GM15510 (cell line): Measurements from ENCODE around the gene PSMC3IP.
"Not testable (repeated sequence)": the region's sequence is repeated elsewhere in the genome, so short reads cannot be mapped to it uniquely, and the experiment has no call there.

Source experiments
- POLR2A ChIP-seq: IDR thresholded peaks from 3 replicates; pipeline ENCODE4 v1.6.1; 2011; ENCODE audit warnings: borderline replicate concordance; ENCODE audit not compliant: insufficient read length; ENCODE audit errors: extremely low read depth

PSMC3IP gene

GRCh38 chr17:42553161-42553818 lies 24.2 kb downstream of the PSMC3IP start:
- no peak for TF ChIP-seq POLR2A

- TF ChIP-seq POLR2A = not testable (repeated sequence)
Observed at GRCh38 chr17:42552736-42553135, 24.8 kb downstream of the PSMC3IP start, which contains the start of gene HSD17B1. HSD17B1 (plus strand) TSS chr17:42552923; CDS start chr17:42552934, 11 bp downstream.

GRCh38 chr17:42548993-42549755 lies 28.4 kb downstream of the PSMC3IP start:
- no peak for TF ChIP-seq POLR2A

- peak; percentile 28 for TF ChIP-seq POLR2A
Observed at GRCh38 chr17:42548070-42548837, 29.3 kb downstream of the PSMC3IP start.

GRCh38 chr17:42547698-42548069 lies 29.8 kb downstream of the PSMC3IP start:
- TF ChIP-seq POLR2A = no peak

- no peak for TF ChIP-seq POLR2A
Observed at GRCh38 chr17:42547001-42547461, 30.5 kb downstream of the PSMC3IP start.

- TF ChIP-seq POLR2A = no peak
Observed at GRCh38 chr17:42544874-42545283, 32.6 kb downstream of the PSMC3IP start.

GRCh38 chr17:42543190-42544079 lies 34.1 kb downstream of the PSMC3IP start:
- TF ChIP-seq POLR2A = no peak

- TF ChIP-seq POLR2A = peak; percentile 9
Observed at GRCh38 chr17:42541041-42541833, 36.3 kb downstream of the PSMC3IP start.

GRCh38 chr17:42538482-42538881 lies 39.0 kb downstream of the PSMC3IP start:
- TF ChIP-seq POLR2A = no peak

- no peak for TF ChIP-seq POLR2A
Observed at GRCh38 chr17:42537826-42538451, 39.6 kb downstream of the PSMC3IP start.

- no peak for TF ChIP-seq POLR2A
Observed at GRCh38 chr17:42537156-42537805, 40.2 kb downstream of the PSMC3IP start.

- no peak for TF ChIP-seq POLR2A
Observed at GRCh38 chr17:42536372-42537155, 41.0 kb downstream of the PSMC3IP start.

GRCh38 chr17:42536048-42536371 lies 41.5 kb downstream of the PSMC3IP start, which contains the start of gene NAGLU:
NAGLU (plus strand) TSS chr17:42536241; CDS start chr17:42536273, 32 bp downstream.
- TF ChIP-seq POLR2A = peak; percentile 85
